ENCODE results near the gene NBDY.
A peak's percentile ranks its signal among the peaks of the same experiment; 100 is the strongest.
"Not testable (repeated sequence)": the region's sequence is repeated elsewhere in the genome, so short reads cannot be mapped to it uniquely, and the experiment has no call there.

Gene NBDY

DNA sequence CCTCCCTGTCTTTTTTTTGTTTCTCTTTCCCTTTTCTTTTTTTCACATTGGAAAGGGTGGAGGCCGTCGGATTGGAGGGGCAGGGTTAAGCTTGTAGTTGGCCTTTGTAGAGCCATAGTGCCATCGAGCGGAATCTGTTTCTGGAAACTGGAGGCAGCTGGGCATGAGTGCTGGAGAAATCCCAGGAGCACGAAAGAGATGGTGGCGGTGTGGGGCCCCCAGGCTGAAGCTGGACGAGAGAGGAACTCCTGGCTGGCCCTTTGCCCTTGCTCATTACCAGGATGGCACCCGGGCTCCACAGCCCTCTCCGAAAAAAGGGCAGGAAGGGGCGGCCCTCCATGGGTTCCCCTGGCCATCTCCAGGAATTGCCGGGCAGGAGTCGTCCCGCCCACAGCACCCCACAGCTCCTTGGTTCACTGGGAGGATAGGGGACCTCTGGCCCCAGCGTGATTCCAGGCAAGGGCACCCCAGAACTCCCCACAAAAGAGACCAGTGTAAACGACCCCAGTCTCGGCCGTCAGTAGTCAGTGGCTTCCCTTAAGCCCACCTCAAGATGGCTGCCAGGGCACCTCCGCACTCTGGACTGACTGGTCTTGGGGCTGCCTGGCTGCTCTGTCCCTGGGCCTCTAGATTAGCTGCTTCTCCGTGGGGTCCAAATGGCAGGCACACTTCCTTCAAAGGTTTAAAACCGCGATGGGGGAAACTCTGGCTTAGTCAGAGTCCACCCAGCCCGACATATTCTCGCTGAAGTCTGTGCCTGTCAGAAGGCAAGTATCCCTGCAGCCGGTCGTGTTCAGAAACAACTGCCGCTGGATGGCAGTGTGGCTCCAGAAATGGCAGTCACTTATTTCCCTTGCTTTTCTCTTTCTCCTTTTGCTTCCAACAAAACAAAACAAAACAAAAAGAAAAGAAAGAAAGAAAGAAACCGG is 74.1 kb downstream of the NBDY start:
- FAIRE-seq = peak; percentile 46

DNA sequence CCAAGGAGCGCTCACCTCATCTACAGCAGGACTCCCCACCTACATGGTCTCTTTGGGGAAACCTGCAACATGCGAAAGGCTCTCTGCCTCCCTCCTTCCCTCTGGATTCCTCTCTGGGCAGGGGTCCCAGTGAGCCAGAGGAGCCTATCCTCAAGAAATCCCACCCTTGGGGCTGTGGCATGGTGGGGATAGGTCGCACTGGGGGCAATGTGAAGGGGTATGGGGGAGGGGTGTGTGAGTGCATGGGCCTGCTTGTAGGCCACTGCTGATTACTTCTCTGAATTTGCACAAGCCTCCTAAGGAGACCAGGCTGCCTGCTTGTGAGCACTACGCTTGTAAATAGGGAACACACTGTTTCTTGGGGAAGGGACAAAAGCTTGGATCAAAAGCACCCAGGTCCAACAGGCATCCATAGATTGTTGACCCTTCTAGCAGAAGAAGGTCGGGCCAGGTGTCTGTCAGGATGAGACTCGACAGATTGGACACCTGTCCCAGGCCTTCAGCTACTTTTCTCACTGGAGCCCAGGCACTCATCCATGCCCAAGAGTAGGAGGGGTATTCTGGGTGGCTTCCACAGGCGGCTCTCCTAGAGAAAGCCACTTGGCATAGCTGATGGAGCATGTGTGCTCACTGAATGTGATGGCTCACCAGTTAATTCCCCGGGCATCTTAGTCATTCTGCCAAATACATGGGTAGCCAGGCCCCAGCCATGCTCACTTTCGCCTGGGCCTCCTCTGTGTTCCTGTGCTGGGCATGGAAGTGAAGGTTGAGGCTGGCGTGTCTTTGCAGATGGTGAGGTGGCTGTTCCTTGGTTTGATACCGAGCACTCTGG is 75.0 kb downstream of the NBDY start:
- FAIRE-seq = no peak

DNA sequence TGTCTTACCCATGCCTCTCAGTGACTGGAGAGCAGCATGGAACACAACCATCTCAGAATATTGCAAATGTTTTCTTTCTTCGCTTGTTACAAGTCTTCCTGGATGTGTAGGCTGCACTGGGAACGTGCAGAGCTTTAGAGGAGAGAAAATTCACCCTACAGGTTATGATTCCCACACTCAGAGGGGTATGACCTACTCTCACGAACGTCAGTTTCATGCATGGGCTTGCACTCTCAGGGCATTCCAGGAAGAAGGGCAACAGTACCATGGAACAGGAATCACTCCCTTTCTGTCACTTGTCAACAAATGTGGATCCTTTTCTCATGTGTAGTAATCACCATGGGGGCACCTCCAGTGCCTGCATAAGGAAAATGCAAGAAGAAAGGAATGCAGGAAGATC is 75.8 kb downstream of the NBDY start:
- FAIRE-seq = no peak

DNA sequence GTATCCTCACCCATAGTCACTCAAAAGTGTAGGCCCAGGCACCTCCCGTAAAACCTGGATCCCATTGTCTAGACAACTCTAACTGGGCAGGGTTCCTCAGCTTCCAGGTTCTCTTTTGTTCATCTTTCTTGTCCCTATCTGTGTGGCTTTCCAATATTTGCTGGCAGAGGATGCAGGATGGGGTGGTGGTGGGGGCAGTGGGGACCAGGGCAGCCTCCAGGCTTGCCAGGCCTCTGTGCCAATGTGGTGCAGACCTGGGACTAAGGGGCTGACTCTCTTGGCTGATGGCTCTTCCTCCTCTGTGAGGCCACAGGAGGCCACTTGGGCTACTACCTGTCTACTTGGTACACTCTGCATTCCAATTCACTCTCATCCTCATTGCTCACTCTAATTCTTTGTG is 76.4 kb downstream of the NBDY start:
- no peak for FAIRE-seq

DNA sequence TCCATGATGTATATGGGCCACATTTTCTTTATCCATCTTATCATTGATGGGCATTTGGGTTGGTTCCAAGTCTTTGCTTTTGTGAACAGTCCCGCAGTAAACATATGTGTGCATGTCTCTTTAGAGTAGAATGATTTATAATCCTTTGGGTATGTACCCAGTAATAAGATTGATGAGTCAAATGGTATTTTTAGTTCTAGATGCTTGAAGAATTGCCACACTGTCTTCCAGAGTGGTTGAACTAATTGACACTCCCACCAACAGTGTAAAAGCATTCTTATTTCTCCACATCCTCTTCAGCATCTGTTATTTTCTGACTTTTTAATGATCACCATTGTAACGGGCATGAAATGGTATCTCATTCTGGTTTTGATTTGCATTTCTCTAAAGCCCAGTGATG is 77.1 kb downstream of the NBDY start:
- FAIRE-seq = not testable (repeated sequence)

DNA sequence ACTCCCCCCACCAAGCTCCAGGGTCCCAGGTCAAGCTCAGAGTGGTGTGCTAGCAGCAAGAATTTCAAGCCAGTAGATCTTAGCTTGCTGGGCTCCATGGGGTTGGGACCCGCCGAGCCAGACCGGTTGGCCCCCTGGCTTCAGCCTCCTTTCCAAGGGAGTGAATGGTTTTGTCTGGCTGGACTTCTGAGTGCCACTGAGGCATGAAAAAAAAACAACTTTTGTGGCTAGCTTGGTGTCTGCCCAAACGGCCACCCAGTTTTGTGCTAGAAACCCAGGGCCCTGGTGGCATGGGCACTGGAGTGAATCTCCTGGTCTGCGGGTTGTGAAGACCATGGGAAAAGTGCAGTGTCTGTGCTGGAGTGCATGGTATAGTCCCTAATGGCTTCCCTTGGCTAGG is 82.6 kb downstream of the NBDY start:
- no peak for FAIRE-seq

DNA sequence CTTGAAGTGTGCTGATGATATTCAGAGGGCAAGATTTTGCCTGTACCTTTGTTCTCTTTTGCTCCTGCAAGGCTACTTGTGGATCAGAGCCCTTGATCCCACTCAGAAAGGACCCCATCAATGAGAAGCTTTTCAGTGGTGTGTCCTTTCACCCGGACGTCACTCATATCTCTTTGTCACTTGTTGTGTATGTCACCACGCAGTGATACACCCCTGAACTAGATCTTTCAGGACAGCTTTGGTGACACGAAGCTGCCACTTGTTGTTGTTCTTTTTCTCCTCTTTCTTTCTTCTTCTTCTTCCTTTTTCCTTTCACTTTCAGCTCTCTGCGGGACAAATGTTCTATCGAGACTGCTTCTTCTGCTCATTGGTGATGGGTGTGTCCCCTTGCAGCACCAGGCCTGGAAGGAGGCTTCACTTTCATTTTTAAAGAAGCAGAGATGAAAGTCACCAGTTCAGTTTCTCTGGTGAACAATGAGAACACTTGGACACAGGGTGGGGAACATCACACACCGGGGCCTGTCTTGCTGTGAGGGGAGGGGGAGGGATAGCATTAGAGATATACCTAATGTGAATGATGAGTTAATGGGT is 83.6 kb downstream of the NBDY start:
- no peak for FAIRE-seq

DNA sequence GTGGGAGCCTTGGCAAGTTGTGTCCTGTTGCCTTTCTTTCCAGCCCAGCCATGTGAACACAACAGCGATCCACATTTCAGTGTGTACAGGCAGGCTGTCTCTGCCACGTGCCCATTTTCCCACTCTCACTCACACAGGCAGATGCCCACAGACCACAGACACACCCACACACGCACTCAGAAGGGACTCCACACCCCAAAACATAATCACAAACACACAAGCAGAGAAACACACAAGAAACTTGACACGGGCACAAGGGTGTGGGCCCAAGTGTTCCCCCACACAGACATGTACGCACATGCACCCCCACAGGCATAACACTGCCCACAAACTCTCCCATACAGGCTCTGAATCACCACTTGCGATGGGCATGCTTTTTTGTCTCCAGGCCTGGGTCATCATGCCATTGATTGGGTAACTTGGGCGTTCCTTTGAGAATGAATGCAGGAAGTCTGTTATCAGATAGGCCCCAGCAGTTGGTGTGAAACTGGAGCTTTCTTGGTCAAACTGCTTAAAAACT is 84.3 kb downstream of the NBDY start:
- FAIRE-seq = no peak

DNA sequence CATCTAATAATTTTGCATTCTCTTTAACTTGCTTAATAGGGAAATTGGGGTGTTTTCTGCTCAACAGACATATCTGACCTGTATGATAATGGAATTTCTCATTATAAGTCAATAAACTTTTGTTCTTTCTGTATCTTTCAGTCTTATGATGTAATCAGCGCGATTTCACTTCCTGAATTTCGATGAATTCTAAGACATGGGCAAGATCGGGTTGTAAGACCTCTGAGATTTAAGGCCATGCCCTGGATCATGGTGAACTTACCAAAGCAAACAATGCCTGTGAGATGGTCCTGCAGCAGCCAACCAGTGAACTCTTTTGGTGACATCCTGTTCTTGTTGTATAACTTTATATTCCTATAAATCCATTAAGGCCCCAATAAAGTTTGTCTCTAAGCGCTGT is 88.1 kb downstream of the NBDY start:
- no peak for FAIRE-seq

DNA sequence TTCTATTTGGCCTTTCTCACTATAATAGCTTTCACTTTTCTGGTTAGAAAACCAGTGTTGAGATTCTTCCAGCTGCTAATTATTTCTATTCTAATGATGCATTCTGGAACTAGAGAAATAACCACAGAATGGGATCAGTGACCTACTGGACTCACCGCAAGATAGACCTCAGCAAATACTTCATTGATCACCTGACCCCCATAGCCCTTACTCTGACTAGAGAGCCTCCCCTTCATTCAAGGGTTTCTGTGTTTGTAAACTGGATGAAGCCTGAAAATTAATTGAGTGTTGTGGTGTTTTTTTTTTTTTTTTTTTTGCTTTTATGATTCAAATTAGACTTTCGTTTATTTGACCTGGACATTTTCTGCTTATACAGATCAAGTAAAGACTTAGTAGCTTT is 97.0 kb downstream of the NBDY start:
- FAIRE-seq = no peak

DNA sequence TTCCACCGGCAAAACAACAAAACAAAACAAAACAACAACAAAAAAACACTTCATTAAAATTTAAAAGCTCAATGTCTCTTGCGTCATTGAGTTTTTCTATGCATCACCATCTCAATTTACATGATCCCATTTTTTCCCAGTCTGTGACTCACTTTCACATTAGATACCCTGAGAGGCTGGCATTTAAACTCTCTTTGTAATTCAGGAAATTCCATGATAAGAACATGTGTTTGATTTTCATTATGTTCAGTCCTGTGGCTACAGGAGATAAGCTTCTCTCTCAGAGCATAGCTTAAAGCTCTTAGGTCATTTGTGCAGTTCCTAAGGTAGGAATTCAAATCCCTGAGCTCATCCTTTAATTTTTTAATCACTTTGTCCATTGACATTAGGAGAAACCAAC is 104.6 kb downstream of the NBDY start:
- no peak for FAIRE-seq

DNA sequence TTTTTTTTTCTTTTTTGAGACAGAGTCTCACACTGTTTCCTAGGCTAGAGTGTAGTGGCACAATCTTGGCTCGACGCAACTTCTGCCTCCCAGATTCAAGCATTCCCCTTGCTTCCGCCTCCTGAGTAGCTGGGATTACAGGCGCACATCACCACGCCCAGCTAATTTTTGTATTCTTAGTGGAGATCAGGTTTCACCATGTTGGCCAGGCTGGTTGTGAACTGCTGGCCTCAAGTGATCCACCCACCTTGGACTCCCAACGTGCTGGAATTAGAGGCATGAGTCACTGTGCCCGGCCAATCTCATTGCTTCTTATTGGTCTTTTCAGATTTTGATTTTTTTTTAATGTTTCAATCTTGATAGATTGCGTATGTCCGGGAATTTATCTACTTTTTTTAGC is 124.4 kb downstream of the NBDY start:
- FAIRE-seq = no peak

DNA sequence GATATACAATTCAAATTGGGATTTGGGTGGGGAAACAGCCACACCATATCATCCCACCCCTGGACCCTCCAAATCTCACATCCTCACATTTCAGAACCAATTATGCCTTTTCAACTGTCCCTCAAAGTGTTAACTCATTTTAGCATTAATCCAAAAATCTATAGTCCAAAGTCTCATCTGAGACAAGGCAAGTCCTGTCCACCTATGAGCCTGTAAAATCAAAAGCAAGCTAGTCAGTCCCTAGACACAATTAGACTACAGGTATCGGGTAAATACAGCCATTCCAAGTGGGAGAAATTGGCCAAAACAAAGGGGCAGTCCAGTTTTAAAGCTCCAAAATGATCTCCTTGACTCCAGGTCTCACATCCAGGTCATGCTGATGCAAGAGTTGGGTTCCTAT is 128.0 kb downstream of the NBDY start:
- FAIRE-seq = no peak

DNA sequence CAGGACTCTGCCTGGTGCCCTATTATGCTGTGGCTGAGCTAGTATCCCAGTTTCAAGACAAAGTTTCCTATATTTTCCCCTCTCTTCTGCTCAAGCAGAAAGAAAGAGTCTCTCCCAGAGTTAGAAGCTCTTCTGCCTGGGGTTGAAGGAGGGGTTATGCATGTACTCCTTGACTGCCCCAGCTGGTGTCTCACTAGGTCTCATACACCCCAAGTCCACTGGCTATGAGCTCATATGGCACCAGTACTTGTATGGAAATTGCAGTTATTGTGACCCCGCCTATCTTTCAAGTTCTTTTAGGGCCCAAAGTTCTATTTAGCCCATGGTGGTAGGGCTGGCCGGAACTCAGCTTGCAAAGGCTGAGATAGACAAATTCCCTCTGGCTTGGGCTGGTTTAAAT is 131.8 kb downstream of the NBDY start:
- FAIRE-seq = no peak

Measured in endometrium (tissue), 2 donors.